ENCODE data around the gene FBXW7.

DNA sequence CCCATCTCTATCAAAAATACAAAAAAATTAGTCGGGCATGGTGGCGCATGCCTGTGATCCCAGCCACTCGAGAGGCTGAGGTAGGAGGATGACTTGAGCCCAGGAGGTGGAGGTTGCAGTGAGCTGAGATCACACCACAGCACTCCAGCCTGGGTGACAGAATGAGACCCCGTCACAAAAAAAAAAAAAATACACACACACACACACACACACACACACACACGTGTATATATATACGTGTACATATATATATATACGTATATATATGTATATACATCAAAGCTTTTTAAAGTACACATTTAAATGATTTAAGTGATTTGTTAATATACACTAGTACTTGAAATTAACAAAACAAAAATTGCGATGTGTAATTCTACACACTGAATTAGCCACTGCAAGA lies 6.0 kb downstream of the FBXW7 start:
- no peak for TF ChIP-seq CTCF (IDR thresholded peaks at IDR 0.05)
- TF ChIP-seq POLR2A (IDR thresholded peaks at IDR 0.05) = no peak

Data from body of pancreas (tissue), 4 donors.